Suprapubic skin (tissue), 3 donors: ENCODE measurements around the gene IFIT3.

ENCODE experiments used
- POLR2AphosphoS5 ChIP-seq, 3 donors: sonication (generic); formaldehyde crosslinking; IDR thresholded peaks; one replicate each; pipeline ENCODE4 v1.6.1; 2017; ENCODE audit warnings: antibody characterized with exemption in 3 of 3
- TF ChIP-seq, protein P1 (sequence below), 2 donors: fragments of 200-600 bp in 1 of 2; fragments of 450-650 bp in 1 of 2; sonication (generic) in 1 of 2; IDR thresholded peaks; one replicate each; pipeline ENCODE4 v1.5.1; 2016 to 2019; ENCODE audit warnings: antibody characterized with exemption in 2 of 2, mild to moderate bottlenecking in 1 of 2, moderate library complexity in 1 of 2

DNA sequence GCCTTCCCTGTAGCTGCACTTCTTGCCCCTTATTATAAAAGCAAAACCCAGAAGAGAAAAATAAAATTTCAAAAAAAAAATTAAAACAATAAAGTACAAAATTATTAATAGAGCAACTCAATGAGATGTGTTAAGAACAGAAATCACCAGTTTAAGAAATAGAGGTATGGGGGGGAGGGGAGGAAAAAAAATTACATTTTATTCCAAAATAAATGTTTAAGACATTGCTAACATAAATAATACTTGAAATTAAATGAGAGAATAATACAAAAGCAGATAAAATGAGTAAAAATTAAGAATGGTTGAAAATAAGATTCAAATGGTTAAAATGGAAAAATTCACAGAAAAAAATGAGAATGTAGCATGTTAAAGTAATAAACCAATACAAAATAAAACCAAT is 22.9 kb upstream of the IFIT3 start:
- TF ChIP-seq, protein P1, sequence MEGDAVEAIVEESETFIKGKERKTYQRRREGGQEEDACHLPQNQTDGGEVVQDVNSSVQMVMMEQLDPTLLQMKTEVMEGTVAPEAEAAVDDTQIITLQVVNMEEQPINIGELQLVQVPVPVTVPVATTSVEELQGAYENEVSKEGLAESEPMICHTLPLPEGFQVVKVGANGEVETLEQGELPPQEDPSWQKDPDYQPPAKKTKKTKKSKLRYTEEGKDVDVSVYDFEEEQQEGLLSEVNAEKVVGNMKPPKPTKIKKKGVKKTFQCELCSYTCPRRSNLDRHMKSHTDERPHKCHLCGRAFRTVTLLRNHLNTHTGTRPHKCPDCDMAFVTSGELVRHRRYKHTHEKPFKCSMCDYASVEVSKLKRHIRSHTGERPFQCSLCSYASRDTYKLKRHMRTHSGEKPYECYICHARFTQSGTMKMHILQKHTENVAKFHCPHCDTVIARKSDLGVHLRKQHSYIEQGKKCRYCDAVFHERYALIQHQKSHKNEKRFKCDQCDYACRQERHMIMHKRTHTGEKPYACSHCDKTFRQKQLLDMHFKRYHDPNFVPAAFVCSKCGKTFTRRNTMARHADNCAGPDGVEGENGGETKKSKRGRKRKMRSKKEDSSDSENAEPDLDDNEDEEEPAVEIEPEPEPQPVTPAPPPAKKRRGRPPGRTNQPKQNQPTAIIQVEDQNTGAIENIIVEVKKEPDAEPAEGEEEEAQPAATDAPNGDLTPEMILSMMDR (IDR thresholded peaks at IDR 0.05), result no peak
- TF ChIP-seq POLR2AphosphoS5 (IDR thresholded peaks at IDR 0.05), result no peak
